K562 (cell line): ENCODE data around the gene C6orf163. TPM values are rescaled to one million over a fixed set of nuclear protein-coding genes. Genes with fewer than 3 reads are reported as not detected.
A peak's percentile ranks its signal among the peaks of the same experiment; 100 is the strongest.

ENCODE experiments used
- ATF1 ChIP-seq, 2 experiments: fragments of 450-650 bp in 1 of 2; IDR thresholded peaks; 2 replicates each; pipeline ENCODE4 v1.6.1; 2016; ENCODE audit warnings: missing compliant biosample characterization in 1 of 2, missing genetic modification characterization in 1 of 2
- BCOR ChIP-seq: fragments of 450-650 bp; IDR thresholded peaks from 2 replicates; pipeline ENCODE4 v1.6.1; 2016
- C11orf30 ChIP-seq: fragments of 450-650 bp; IDR thresholded peaks from 2 replicates; pipeline ENCODE4 v1.6.1; 2016; ENCODE audit warnings: low read depth, mild to moderate bottlenecking
- CREB1 ChIP-seq, 2 experiments: sonication (generic) in 1 of 2; formaldehyde crosslinking in 1 of 2; IDR thresholded peaks; 2 replicates each; pipeline versions ENCODE4 v1.6.1 to v1.8.0; 2012 to 2022; ENCODE audit warnings: inconsistent platforms in 1 of 2, mild to moderate bottlenecking in 1 of 2, missing genetic modification reagents in 1 of 2, moderate library complexity in 1 of 2
- CTBP1 ChIP-seq: fragments of 450-650 bp; IDR thresholded peaks from 2 replicates; pipeline ENCODE4 v1.6.1; 2016; ENCODE audit warnings: borderline replicate concordance
- CXXC5 ChIP-seq: fragments of 250-450 bp; sonication (Bioruptor Pico); IDR thresholded peaks from 2 replicates; pipeline ENCODE4 v1.8.0; 2022; ENCODE audit warnings: inconsistent platforms, mild to moderate bottlenecking, moderate library complexity
- FIP1L1 ChIP-seq: fragments of 200-400 bp; formaldehyde crosslinking; IDR thresholded peaks from 2 replicates; pipeline ENCODE4 v1.6.1; 2018; ENCODE audit warnings: mild to moderate bottlenecking, low read depth, low read length; ENCODE audit not compliant: poor library complexity, severe bottlenecking
- FOXM1 ChIP-seq, 2 experiments: fragments of 450-650 bp in 1 of 2; sonication (generic) in 1 of 2; formaldehyde crosslinking in 1 of 2; IDR thresholded peaks; 2 replicates each; pipeline versions ENCODE4 v1.6.1 to v1.9.0; 2017 to 2022; ENCODE audit warnings: low read depth in 2 of 2, mild to moderate bottlenecking in 2 of 2, missing genetic modification reagents in 1 of 2, moderate library complexity in 1 of 2
- GATAD2A ChIP-seq: fragments of 450-650 bp; IDR thresholded peaks from 2 replicates; pipeline ENCODE4 v1.6.1; 2017
- KLF1 ChIP-seq: fragments of 450-650 bp; IDR thresholded peaks from 2 replicates; pipeline ENCODE4 v1.6.1; 2016; ENCODE audit warnings: missing genetic modification characterization, missing compliant biosample characterization
- L3MBTL2 ChIP-seq: fragments of 450-650 bp; IDR thresholded peaks from 2 replicates; pipeline ENCODE4 v1.6.1; 2016; ENCODE audit warnings: mild to moderate bottlenecking, moderate library complexity
- MIER1 ChIP-seq: fragments of 450-650 bp; IDR thresholded peaks from 2 replicates; pipeline ENCODE4 v1.6.1; 2016; ENCODE audit warnings: antibody characterized with exemption, mild to moderate bottlenecking, low read depth
- MYNN ChIP-seq, 2 experiments: sonication (generic); formaldehyde crosslinking in 1 of 2; IDR thresholded peaks; 2 replicates each; pipeline versions ENCODE4 v1.5.0 to v1.6.1; 2016 to 2020; ENCODE audit warnings: antibody characterized with exemption in 1 of 2, missing genetic modification reagents in 1 of 2
- NFIC ChIP-seq: fragments of 450-650 bp; IDR thresholded peaks from 2 replicates; pipeline ENCODE4 v1.6.1; 2017; ENCODE audit warnings: mild to moderate bottlenecking, inconsistent platforms
- SETDB1 ChIP-seq: IDR thresholded peaks from one replicate; pipeline ENCODE4 v1.6.1; 2012; ENCODE audit warnings: low read length, control low read depth, inconsistent platforms
- SMARCE1 ChIP-seq: fragments of 450-650 bp; IDR thresholded peaks from 2 replicates; pipeline ENCODE4 v1.7.1; 2016; ENCODE audit warnings: mild to moderate bottlenecking
- TEAD4 ChIP-seq, 2 experiments: sonication (generic) in 1 of 2; formaldehyde crosslinking in 1 of 2; IDR thresholded peaks; 2 replicates each; pipeline versions ENCODE4 v1.6.1 to v1.8.0; 2012 to 2022; ENCODE audit warnings: borderline replicate concordance in 1 of 2, inconsistent platforms in 1 of 2, low read length in 1 of 2, mild to moderate bottlenecking in 1 of 2, missing genetic modification reagents in 1 of 2
- XRCC5 ChIP-seq: fragments of 200-400 bp; formaldehyde crosslinking; IDR thresholded peaks from 2 replicates; pipeline ENCODE4 v1.6.1; 2017; ENCODE audit warnings: low read depth, mild to moderate bottlenecking, low read length
- ZBTB17 ChIP-seq: fragments of 450-650 bp; formaldehyde crosslinking; IDR thresholded peaks from 2 replicates; pipeline ENCODE4 v1.4.0; 2020; ENCODE audit warnings: mild to moderate bottlenecking
- ZC3H8 ChIP-seq: fragments of 450-650 bp; IDR thresholded peaks from 2 replicates; pipeline ENCODE4 v1.6.1; 2017
- ZNF184 ChIP-seq: sonication (generic); formaldehyde crosslinking; IDR thresholded peaks from 2 replicates; pipeline ENCODE4 v1.5.0; 2020; ENCODE audit warnings: missing genetic modification reagents
- ZNF311 ChIP-seq: fragments of 250-450 bp; sonication (Bioruptor Pico); IDR thresholded peaks from 2 replicates; pipeline ENCODE4 v1.4.0; 2020; ENCODE audit warnings: mild to moderate bottlenecking, moderate library complexity
- ZNF76 ChIP-seq: fragments of 250-450 bp; sonication (Bioruptor Pico); IDR thresholded peaks from 2 replicates; pipeline ENCODE4 v1.4.0; 2020; ENCODE audit warnings: mild to moderate bottlenecking, moderate library complexity, borderline replicate concordance
- polyA plus RNA-seq, 8 experiments: library from polyadenylated mRNA; depleted of rRNA in 4 of 8; stranded (reverse) in 5 of 8; unstranded in 3 of 8; fragments of >200 nt; fragmentation: Nextera tagmentation in 2 of 8; fragmentation: Illumina TruSeq in 1 of 8; extraction: Ambion mirVana in 2 of 8; extraction: Trizol in 1 of 8; gene quantifications; 2 replicates each; pipeline versions ENCODE4 v1.2.1 to v1.2.3, GENCODE V29; 2011 to 2014; ENCODE audit warnings: inconsistent platforms in 1 of 8, missing spikeins in 1 of 8
- total RNA-seq, 7 experiments: library from RNA; depleted of rRNA in 6 of 7; stranded (reverse); fragments of >200 nt in 6 of 7; fragmentation: Illumina TruSeq in 2 of 7; extraction: Trizol in 2 of 7; gene quantifications; 2 replicates each; pipeline versions ENCODE4 v1.2.1 to v1.2.3, GENCODE V29; 2011 to 2021; ENCODE audit warnings: low replicate concordance in 1 of 7
- TF ChIP-seq, protein P1 (sequence below): sonication (generic); IDR thresholded peaks from 2 replicates; pipeline ENCODE4 v1.6.1; 2016
- TF ChIP-seq, protein P2 (sequence below): fragments of 250-450 bp; sonication (Bioruptor Pico); IDR thresholded peaks from 2 replicates; pipeline ENCODE4 v1.8.0; 2021; ENCODE audit warnings: mild to moderate bottlenecking, moderate library complexity
- TF ChIP-seq, protein P3 (sequence below): IDR thresholded peaks from 2 replicates; pipeline ENCODE4 v1.6.1; 2012; ENCODE audit warnings: low read depth, low read length, improper control_type of control experiment, borderline replicate concordance

Gene C6orf163
- total and polyA plus RNA-seq, 9 of the 15 experiments (the other 6 are each of a cell fraction or from before 2014, with no cell fraction given), result 0.67 to 4.7 (median 1.5) TPM

DNA sequence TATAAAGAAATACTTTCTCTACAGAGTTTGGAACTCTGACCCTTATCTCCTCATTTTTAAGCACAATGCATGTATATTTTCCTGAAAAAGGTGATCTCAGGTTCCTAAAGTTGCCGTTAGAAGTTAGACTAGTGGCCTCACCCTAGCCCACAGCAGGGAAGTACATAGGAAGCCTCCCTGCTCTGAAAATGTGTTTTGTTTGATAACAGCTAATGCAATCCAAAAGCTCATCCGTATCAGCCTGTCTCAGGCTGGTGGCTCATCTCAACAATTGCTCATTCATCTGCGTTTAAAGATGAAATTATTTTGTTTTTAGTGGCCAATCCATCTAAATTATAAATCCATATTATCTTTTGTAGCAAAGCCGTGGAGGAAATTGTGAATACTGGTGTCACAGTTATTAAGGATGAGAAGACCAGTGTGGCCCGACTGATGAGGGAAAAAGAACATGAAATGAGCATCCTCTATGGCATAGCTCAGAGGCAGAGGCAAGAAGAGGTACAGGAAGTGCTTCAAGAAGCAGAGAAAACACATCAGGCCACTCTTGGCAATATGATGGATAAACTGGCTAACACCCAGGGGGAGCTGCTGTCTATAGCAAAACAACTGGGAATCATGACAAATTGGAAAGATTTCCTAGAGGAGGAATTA, 20.1 kb downstream of the C6orf163 start (continued):
- peak; percentile 42; the same call in 1 of the 2 replicates for TF ChIP-seq MIER1
- TF ChIP-seq CXXC5 (CRISPR knock-in tag), result 0 out of 2 replicates have a peak, but pooled peaks have one; percentile 16
- TF ChIP-seq ZC3H8, result no peak
- 0 out of 2 replicates have a peak, but pooled peaks have one; percentile 30 for TF ChIP-seq MYNN (IDR thresholded peaks at IDR 0.05)
- TF ChIP-seq MYNN (CRISPR knock-in tag; IDR thresholded peaks at IDR 0.05), result no peak
- TF ChIP-seq ZBTB17 (CRISPR knock-in tag), result no peak
- peak; percentile 32; the same call in 1 of the 2 replicates for TF ChIP-seq BCOR
- peak; percentile 71 for TF ChIP-seq CTBP1
- TF ChIP-seq NFIC, result peak; percentile 70
- TF ChIP-seq ZNF184 (CRISPR knock-in tag), result no peak
- TF ChIP-seq XRCC5, result no peak
- no peak for TF ChIP-seq C11orf30
- no peak for TF ChIP-seq ZNF76 (CRISPR knock-in tag)
- TF ChIP-seq ZNF311 (CRISPR knock-in tag), result no peak
- no peak for TF ChIP-seq CREB1 (IDR thresholded peaks at IDR 0.05)
- no peak for TF ChIP-seq CREB1 (CRISPR knock-in tag; IDR thresholded peaks at IDR 0.05)
- TF ChIP-seq, protein P1, sequence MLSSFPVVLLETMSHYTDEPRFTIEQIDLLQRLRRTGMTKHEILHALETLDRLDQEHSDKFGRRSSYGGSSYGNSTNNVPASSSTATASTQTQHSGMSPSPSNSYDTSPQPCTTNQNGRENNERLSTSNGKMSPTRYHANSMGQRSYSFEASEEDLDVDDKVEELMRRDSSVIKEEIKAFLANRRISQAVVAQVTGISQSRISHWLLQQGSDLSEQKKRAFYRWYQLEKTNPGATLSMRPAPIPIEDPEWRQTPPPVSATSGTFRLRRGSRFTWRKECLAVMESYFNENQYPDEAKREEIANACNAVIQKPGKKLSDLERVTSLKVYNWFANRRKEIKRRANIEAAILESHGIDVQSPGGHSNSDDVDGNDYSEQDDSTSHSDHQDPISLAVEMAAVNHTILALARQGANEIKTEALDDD, result peak; percentile 68; the same call in 1 of the 2 replicates
- TF ChIP-seq FOXM1 (IDR thresholded peaks at IDR 0.05; ENCODE audit: low read depth), result peak; percentile 73
- TF ChIP-seq FOXM1 (CRISPR knock-in tag; IDR thresholded peaks at IDR 0.05; ENCODE audit: low read depth), result no peak
- no peak for TF ChIP-seq KLF1 (tag)
- TF ChIP-seq GATAD2A, result no peak
- TF ChIP-seq ATF1 (CRISPR knock-in tag; IDR thresholded peaks at IDR 0.05), result no peak
- TF ChIP-seq ATF1 (tag; IDR thresholded peaks at IDR 0.05), result 0 out of 2 replicates have a peak, but pooled peaks have one; percentile 17
- TF ChIP-seq SETDB1, result no peak
- TF ChIP-seq, protein P2, sequence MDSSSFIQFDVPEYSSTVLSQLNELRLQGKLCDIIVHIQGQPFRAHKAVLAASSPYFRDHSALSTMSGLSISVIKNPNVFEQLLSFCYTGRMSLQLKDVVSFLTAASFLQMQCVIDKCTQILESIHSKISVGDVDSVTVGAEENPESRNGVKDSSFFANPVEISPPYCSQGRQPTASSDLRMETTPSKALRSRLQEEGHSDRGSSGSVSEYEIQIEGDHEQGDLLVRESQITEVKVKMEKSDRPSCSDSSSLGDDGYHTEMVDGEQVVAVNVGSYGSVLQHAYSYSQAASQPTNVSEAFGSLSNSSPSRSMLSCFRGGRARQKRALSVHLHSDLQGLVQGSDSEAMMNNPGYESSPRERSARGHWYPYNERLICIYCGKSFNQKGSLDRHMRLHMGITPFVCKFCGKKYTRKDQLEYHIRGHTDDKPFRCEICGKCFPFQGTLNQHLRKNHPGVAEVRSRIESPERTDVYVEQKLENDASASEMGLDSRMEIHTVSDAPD (CRISPR knock-in tag), result no peak
- TF ChIP-seq FIP1L1, result no peak
- peak; percentile 90 for TF ChIP-seq SMARCE1
- peak; percentile 96 for TF ChIP-seq TEAD4 (IDR thresholded peaks at IDR 0.05; ENCODE audit: low read length)
- TF ChIP-seq TEAD4 (CRISPR knock-in tag; IDR thresholded peaks at IDR 0.05; ENCODE audit: borderline replicate concordance), result no peak
- TF ChIP-seq, protein P3, sequence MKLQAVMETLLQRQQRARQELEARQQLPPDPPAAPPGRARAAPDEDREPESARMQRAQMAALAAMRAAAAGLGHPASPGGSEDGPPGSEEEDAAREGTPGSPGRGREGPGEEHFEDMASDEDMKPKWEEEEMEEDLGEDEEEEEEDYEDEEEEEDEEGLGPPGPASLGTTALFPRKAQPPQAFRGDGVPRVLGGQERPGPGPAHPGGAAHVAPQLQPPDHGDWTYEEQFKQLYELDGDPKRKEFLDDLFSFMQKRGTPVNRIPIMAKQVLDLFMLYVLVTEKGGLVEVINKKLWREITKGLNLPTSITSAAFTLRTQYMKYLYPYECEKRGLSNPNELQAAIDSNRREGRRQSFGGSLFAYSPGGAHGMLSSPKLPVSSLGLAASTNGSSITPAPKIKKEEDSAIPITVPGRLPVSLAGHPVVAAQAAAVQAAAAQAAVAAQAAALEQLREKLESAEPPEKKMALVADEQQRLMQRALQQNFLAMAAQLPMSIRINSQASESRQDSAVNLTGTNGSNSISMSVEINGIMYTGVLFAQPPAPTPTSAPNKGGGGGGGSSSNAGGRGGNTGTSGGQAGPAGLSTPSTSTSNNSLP, result peak; percentile 72; the same call in 1 of the 2 replicates
- TF ChIP-seq L3MBTL2, result 0 out of 2 replicates have a peak, but pooled peaks have one; percentile 15
